HG03280 (cell line): Measurements from ENCODE around the gene LRBA.
"Not testable (repeated sequence)": the region's sequence is repeated elsewhere in the genome, so short reads cannot be mapped to it uniquely, and the experiment has no call there.

ENCODE experiments used
- ATAC-seq: cut with Tn5 transposase; IDR thresholded peaks from one replicate; pipeline ENCODE4 v1.9.1; 2021; ENCODE audit warnings: mild to moderate bottlenecking, moderate library complexity; ENCODE audit not compliant: unreplicated experiment

Gene LRBA

DNA sequence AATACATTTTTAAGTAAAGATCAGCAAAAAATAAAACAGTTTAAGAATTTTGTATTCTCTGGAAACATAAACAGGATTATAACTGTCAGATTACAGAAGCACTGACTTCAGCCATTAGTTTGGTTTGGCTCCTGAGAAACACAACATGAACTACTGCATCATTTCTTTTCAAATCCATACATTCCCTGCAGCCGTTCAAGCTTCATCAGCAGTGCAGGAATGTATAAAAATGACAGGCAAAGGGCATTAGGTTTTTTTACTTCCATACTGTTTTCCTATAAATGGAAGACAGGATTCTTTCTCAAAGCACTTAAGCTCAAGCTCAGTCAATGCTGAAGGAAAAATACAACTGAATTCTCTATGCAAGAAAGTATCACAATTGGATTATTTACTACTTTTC lies 437.3 kb downstream of the LRBA start:
- ATAC-seq = no peak

GRCh38 chr4:150574678-150575077 lies 440.4 kb downstream of the LRBA start:
- ATAC-seq = no peak

DNA sequence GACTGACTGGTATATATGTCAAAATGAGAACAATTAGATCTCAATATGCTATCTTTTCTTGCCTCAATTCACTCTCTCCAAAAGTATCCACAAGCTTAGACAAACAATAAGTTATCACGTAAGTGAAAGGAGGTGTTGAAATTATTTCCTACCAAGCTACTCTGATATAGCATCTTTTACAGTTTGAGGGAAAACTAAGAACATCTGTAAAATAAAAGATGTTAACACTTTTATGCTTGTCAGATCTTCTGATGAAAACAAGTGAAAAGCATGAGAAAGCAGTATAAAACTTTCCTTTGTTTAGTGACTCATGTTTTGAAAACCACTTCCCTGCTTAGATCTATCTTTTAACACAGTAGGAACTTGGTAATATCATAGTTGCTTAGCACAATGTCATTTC lies 441.6 kb downstream of the LRBA start:
- ATAC-seq = no peak

- no peak for ATAC-seq
These were observed 442.2 kb downstream of the LRBA start for GRCh38 chr4:150572704-150573504.

- ATAC-seq = no peak
These were observed 444.2 kb downstream of the LRBA start for GRCh38 chr4:150570862-150571261.

DNA sequence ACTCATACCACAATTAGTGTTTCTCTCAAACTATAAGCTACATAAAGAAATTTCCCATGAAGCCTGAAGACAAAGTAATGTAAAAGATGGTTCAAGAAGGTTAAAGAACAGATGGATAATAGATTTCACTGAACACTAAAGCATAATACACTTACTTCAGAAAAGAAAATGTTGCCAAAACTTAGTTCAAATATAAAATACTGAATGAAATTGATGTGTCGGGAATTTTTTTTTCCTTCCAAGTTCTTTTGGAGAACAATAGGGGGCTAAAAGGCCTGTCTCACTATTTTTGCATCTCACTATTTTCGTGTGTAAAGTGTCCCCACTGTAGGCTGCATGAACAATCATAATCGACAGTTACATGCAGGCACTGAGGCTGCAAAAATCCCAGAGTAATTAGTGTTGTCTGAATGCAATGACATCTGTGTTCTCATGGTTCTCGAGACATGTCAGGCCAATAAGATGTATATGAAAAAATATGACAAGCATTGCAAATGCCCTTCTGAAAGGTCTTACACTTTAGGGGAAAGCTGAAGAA lies 445.0 kb downstream of the LRBA start:
- ATAC-seq = no peak

DNA sequence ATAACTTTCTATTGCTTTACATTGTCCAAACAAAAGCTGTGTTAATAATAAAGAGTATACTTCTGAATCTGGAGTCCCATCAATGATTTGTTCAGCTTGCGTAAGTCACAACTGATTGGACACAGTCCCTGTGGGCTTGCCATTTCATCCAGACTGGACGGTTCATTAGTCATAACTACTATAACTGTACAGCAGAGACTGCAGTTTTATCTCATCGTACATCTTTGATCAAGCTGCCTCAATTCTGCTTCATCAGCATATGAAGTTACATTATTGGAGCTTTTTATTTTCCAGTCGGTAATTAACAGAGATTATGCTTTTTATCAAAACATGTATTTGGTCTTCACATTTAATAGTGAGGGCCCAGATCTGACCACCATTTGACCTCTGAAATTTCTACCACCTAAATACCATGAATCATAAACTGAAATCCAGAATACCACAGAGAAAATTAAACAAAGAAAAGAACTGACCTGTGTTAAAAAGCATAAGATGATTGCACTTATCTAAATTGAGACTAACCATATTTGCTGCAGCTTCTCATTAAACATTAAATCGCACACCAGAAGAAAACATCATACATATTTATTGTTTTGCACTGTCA lies 445.6 kb downstream of the LRBA start:
- no peak for ATAC-seq

DNA sequence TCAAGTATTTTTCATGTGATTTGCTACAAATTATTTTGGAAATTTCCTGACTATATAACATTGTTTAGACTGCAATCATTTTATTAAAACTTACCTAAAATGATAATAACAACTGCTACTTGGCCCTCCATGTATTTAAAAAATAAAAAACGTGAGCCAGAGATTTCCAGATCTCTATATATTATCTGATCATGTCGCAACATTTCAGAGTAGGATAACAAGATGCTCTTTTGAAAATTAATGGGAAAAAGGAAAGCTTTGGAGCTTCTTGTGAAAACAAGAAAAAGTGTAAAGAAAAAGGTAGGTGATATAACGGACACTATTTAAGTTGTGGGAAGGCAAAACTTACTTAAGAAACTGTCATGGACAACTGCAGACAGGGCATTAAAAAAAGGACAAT lies 448.0 kb downstream of the LRBA start:
- ATAC-seq = no peak

DNA sequence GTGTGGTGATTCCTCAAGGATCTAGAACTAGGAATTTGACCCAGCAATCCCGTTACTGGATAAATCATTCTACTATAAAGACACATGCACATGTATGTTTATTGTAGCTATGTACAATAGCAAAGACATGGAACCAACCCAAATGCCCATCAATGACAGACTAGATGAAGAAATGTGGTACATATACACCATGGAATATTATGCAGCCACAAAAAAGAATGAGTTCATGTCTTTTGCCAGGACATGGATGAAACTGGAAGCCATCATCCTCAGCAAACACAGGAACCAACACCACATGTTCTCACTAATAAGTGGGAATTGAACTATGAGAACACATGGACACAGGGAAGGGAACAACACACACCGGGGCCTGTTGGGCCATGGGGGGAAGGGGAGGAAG lies 450.1 kb downstream of the LRBA start:
- not testable (repeated sequence) for ATAC-seq

GRCh38 chr4:150562751-150563150 lies 452.3 kb downstream of the LRBA start:
- no peak for ATAC-seq

- no peak for ATAC-seq
These were observed 452.8 kb downstream of the LRBA start for GRCh38 chr4:150562250-150562649.

DNA sequence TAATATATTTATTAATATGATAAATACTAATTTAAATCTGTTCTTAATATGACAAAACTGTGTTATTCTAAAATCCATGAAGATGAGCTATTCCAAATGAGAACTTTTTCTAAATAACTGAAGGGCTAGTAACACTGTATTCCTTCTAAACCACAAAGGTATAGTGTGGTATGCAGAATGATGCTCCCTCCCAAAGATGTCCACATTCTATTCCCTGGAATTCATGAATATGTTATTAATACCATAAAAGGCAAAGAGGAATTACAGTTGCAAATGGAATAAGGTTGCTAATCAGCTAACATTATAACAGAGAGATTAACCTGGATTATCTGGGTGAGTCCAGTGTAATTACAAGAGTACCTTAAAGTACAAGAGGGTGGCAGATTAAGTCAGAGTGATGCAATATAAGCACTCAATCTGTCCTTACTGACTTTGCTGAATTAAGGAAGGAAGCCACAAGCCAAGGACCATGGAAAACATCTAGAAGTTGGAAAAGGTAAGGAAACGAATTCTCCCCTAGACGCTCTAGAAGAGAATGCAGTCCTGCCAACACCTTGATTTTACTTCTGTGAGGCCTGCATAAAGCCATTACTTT lies 453.8 kb downstream of the LRBA start:
- no peak for ATAC-seq

DNA sequence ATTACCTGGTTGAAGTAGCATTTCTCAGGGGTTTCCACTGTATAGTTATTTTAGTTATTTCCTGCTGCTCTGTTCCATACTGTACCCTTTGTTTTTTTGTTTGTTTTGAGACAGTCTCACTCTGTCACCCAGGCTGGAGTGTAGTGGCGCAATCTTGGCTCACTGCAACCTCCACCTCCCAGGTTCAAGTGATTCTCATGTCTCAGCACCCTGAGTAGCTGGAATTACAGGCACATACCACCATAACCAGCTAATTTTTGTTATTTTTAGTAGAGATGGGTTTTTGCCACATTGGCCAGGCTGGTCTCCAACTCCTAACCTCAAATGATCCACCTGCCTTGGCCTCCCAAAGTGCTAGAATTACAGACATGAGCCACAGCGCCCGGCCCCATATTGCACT lies 457.3 kb downstream of the LRBA start:
- not testable (repeated sequence) for ATAC-seq

GRCh38 chr4:150547154-150547838 lies 467.8 kb downstream of the LRBA start:
- ATAC-seq = no peak

DNA sequence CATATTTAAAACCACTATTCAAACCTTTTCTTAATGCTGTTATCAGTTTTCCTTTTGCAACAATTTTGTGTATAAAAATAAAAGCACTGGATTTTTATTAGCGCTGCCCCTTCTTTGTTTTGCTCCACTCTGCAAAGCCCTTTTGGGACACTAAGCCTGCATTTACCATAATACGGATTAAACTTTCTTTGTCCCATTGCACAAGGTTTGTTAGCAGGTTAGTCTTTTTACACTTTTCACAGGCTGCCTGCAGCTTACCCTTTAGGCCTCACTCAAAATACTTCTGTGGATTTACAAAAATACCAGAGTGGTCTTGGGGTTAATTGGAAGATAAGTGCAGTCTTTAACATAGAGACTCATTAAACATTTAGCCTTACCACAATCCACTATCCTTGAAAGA lies 468.8 kb downstream of the LRBA start:
- no peak for ATAC-seq

DNA sequence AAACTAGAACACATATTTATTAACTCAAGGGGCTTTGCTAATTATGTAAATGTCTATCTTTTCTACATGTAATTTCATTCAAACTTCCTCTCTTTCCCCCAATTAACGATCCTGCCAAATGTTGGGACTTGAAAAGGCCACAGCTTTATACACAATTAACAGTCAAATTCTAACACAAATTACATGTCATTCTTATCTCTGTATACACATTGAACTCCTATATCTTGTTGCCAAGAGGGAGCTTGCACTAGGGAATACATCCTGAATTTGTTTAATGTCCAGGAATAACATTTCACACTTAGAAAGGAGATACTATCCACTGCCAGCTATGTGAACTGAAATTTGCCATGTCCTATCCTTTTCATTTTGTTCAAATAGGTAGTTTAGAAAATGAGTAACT lies 472.0 kb downstream of the LRBA start:
- no peak for ATAC-seq

- ATAC-seq = no peak
These were observed 473.4 kb downstream of the LRBA start for GRCh38 chr4:150541681-150542080.

DNA sequence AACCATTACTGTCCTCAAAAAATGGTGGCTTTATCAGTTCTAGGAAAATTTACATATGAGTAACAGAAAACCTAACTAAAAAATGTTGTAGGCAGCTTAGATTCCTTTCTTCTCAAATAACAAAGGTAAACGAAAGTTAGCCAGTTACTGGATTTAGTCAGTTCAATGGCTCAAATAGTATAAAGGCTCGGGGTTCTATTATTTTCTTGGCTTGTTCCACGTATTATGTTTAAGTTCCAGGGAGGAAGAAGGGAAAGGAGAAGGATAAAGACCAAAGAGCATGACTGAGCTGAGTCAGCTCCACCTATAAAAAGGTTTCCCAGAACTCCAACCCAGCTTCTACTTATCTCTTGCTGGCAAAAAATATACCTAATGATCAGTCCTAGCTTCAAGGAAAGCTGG lies 474.1 kb downstream of the LRBA start:
- no peak for ATAC-seq

DNA sequence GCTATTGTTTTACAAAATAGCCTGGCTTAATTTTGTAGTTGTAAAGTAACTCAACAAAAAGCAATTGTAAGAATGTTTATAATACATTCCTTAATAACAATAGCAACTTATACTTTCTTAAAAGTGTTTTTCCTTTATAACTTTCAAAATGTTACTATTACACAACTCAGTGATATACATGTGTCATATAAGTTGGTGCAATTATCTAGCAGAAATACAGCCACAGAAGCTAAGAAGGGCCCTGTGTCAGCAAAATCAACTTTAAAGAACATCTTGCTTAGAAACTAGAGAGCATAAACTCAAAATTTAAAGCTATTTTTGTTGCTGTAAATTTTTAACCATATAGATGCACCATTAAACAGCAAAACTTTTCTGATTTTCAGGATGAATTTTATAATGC lies 474.5 kb downstream of the LRBA start:
- no peak for ATAC-seq

- ATAC-seq = not testable (repeated sequence)
These were observed 477.2 kb downstream of the LRBA start for GRCh38 chr4:150537911-150538310.

- ATAC-seq = no peak
These were observed 480.3 kb downstream of the LRBA start for GRCh38 chr4:150534818-150535217.
